OCI-LY3 (cell line): Measurements from ENCODE around the gene ANKDD1B.

Experiments used
- H2AFZ ChIP-seq: fragments of 200-600, 300-600 bp; shearing (Covaris generic); 2 replicates; pipeline ENCODE4 v1.6.0; 2014; ENCODE audit warnings: antibody characterized with exemption, low read depth, low read length
- H3K27ac ChIP-seq: fragments of 200-600, 300-600 bp; sonication (generic); 2 replicates; pipeline ENCODE4 v1.5.1; 2014; ENCODE audit warnings: mild to moderate bottlenecking, low read length, moderate library complexity, mixed read lengths
- H3K27me3 ChIP-seq: fragments of 200-600, 300-600 bp; sonication (generic); 2 replicates; pipeline ENCODE4 v1.6.1; 2014; ENCODE audit warnings: low read depth, low read length, mixed read lengths
- H3K36me3 ChIP-seq: fragments of 200-600, 300-600 bp; sonication (generic); replicated peaks from 2 replicates; pipeline ENCODE3; 2014; ENCODE audit warnings: low read depth, low read length, mixed read lengths
- H3K4me1 ChIP-seq: fragments of 300-600, 200-600 bp; sonication (generic); 2 replicates; pipeline ENCODE4 v1.6.1; 2014; ENCODE audit warnings: low read length, mixed read lengths
- H3K4me2 ChIP-seq: fragments of 200-600, 300-600 bp; sonication (generic); 2 replicates; pipeline ENCODE4 v1.6.1; 2014; ENCODE audit warnings: low read length, mixed read lengths
- H3K4me3 ChIP-seq: fragments of 300-600, 200-600 bp; sonication (generic); 2 replicates; pipeline ENCODE4 v1.5.1; 2014; ENCODE audit warnings: antibody characterized with exemption, mild to moderate bottlenecking, low read length, moderate library complexity
- H3K79me2 ChIP-seq: fragments of 300-600, 200-600 bp; shearing (Covaris generic); 2 replicates; pipeline ENCODE4 v1.6.1; 2014; ENCODE audit warnings: mild to moderate bottlenecking, low read length, mixed read lengths
- H3K9ac ChIP-seq: fragments of 300-600, 200-600 bp; shearing (Covaris generic); 2 replicates; pipeline ENCODE4 v1.6.0; 2014; ENCODE audit warnings: mild to moderate bottlenecking, low read length, moderate library complexity
- H3K9me3 ChIP-seq: fragments of 200-600, 300-600 bp; shearing (Covaris generic); 2 replicates; pipeline ENCODE4 v1.6.1; 2014; ENCODE audit warnings: low read length, mixed read lengths; ENCODE audit not compliant: insufficient read depth
- H4K20me1 ChIP-seq: fragments of 200-600, 300-600 bp; sonication (generic); 2 replicates; pipeline ENCODE4 v1.6.1; 2016; ENCODE audit warnings: low read length, mixed read lengths; ENCODE audit not compliant: insufficient read depth
- CTCF ChIP-seq: fragments of 200-600, 300-600 bp; sonication (generic); IDR thresholded peaks from 2 replicates; pipeline ENCODE4 v1.5.1; 2014; ENCODE audit warnings: antibody characterized with exemption, low read length, low read depth
- EZH2phosphoT487 ChIP-seq: fragments of 200-600 bp; shearing (Covaris generic); IDR thresholded peaks from 2 replicates; pipeline ENCODE4 v1.6.1; 2018; ENCODE audit warnings: antibody characterized with exemption, mixed run types, low read depth

Gene ANKDD1B

GRCh38 chr5:75623846-75624245 is 12.6 kb downstream of the ANKDD1B start:
- no peak overlapping the region for H3K4me2 ChIP-seq
- H3K9ac ChIP-seq = no peak overlapping the region
- H3K9me3 ChIP-seq = no peaks in the 10 kb centered on the region
- no peak overlapping the region for H3K27ac ChIP-seq
- peaks cover 19% of the 10 kb centered on the region for H3K4me1 ChIP-seq
- H2AFZ ChIP-seq = no peak overlapping the region
- H4K20me1 ChIP-seq = no peaks in the 10 kb centered on the region
- TF ChIP-seq EZH2phosphoT487 (no peak), CTCF (no peak)
- no peaks in the 10 kb centered on the region for H3K27me3 ChIP-seq
- no peak overlapping the region for H3K4me3 ChIP-seq
- H3K36me3 ChIP-seq = no peaks in the 10 kb centered on the region
- no peaks in the 10 kb centered on the region for H3K79me2 ChIP-seq

GRCh38 chr5:75626959-75627358 is 15.7 kb downstream of the ANKDD1B start:
- Histone ChIP-seq H3K9me3 (no peaks in the 10 kb centered on the region), H3K9ac (no peak overlapping the region), H3K4me1 (peaks cover 4% of the 10 kb centered on the region; the same call in 1 of the 2 replicates), H3K27ac (no peak overlapping the region), H3K79me2 (no peaks in the 10 kb centered on the region), H3K4me2 (no peak overlapping the region), H3K4me3 (no peak overlapping the region), H4K20me1 (no peaks in the 10 kb centered on the region), H2AFZ (no peak overlapping the region), H3K27me3 (no peaks in the 10 kb centered on the region), H3K36me3 (no peaks in the 10 kb centered on the region)
- TF ChIP-seq EZH2phosphoT487 (no peak), CTCF (no peak)

- H3K9me3 ChIP-seq = no peaks in the 10 kb centered on the region
- no peak for TF ChIP-seq EZH2phosphoT487
- TF ChIP-seq CTCF = no peak
- no peak overlapping the region for H3K4me2 ChIP-seq
- no peak overlapping the region for H2AFZ ChIP-seq
- no peak overlapping the region for H3K4me3 ChIP-seq
- no peak overlapping the region for H3K27ac ChIP-seq
- peaks cover 4% of the 10 kb centered on the region; the same call in 1 of the 2 replicates for H3K4me1 ChIP-seq
- no peaks in the 10 kb centered on the region for H3K36me3 ChIP-seq
- H3K27me3 ChIP-seq = no peaks in the 10 kb centered on the region
- no peaks in the 10 kb centered on the region for H4K20me1 ChIP-seq
- H3K79me2 ChIP-seq = no peaks in the 10 kb centered on the region
- H3K9ac ChIP-seq = no peak overlapping the region
Observed at GRCh38 chr5:75627801-75628200, 16.5 kb downstream of the ANKDD1B start.

GRCh38 chr5:75630875-75631274 is 19.6 kb downstream of the ANKDD1B start:
- Histone ChIP-seq H4K20me1 (no peaks in the 10 kb centered on the region), H3K27me3 (no peaks in the 10 kb centered on the region)

More at GRCh38 chr5:75630875-75631274, 19.6 kb downstream of the ANKDD1B start:
- H3K9ac ChIP-seq = no peak overlapping the region
- H2AFZ ChIP-seq = no peak overlapping the region
- TF ChIP-seq EZH2phosphoT487 = no peak
- no peak for TF ChIP-seq CTCF
- peaks cover 4% of the 10 kb centered on the region; the same call in 1 of the 2 replicates for H3K4me1 ChIP-seq
- no peak overlapping the region for H3K4me3 ChIP-seq
- H3K79me2 ChIP-seq = no peaks in the 10 kb centered on the region
- no peak overlapping the region for H3K4me2 ChIP-seq
- no peaks in the 10 kb centered on the region for H3K36me3 ChIP-seq
- H3K27ac ChIP-seq = no peak overlapping the region
- no peaks in the 10 kb centered on the region for H3K9me3 ChIP-seq
